ENCODE results near the gene F2RL3. TPM values are rescaled to one million over a fixed set of nuclear protein-coding genes. Genes with fewer than 3 reads are reported as not detected.

Gene F2RL3
- total RNA-seq, 6 experiments from 2014 or later, result not detected

GRCh38 chr19:16908759-16909158, 20.0 kb downstream of the F2RL3 start:
- Mint-ChIP-seq H3K4me1 (ENCODE audit: low read depth) (no peaks in the 10 kb centered on the region), H3K27me3 (ENCODE audit: insufficient read depth) (peaks cover 11% of the 10 kb centered on the region), H3K27ac (no peak overlapping the region), H3K4me3 (no peak overlapping the region), H3K36me3 (ENCODE audit: low read depth) (peaks cover 14% of the 10 kb centered on the region), H3K9me3 (peaks cover 23% of the 10 kb centered on the region)
- no peak for DNase-seq
- no peak for TF ChIP-seq CTCF (IDR thresholded peaks at IDR 0.05)

- H3K27me3 Mint-ChIP-seq (ENCODE audit: insufficient read depth), result peaks cover 13% of the 10 kb centered on the region
- no peak overlapping the region for H3K4me3 Mint-ChIP-seq
- H3K27ac Mint-ChIP-seq, result no peak overlapping the region
- no peak for DNase-seq
- no peak for TF ChIP-seq CTCF (IDR thresholded peaks at IDR 0.05)
- no peaks in the 10 kb centered on the region for H3K4me1 Mint-ChIP-seq (ENCODE audit: low read depth)
- peaks cover 30% of the 10 kb centered on the region for H3K9me3 Mint-ChIP-seq
- peaks cover 14% of the 10 kb centered on the region for H3K36me3 Mint-ChIP-seq (ENCODE audit: low read depth)
These were observed 22.2 kb downstream of the F2RL3 start for GRCh38 chr19:16911046-16911445.

- Mint-ChIP-seq H3K36me3 (ENCODE audit: low read depth) (peaks cover 14% of the 10 kb centered on the region), H3K27ac (no peak overlapping the region), H3K27me3 (ENCODE audit: insufficient read depth) (peaks cover 20% of the 10 kb centered on the region), H3K9me3 (peaks cover 30% of the 10 kb centered on the region), H3K4me1 (ENCODE audit: low read depth) (no peaks in the 10 kb centered on the region), H3K4me3 (no peak overlapping the region)
- DNase-seq, result no peak
- no peak for TF ChIP-seq CTCF (IDR thresholded peaks at IDR 0.05)
These were observed 24.0 kb downstream of the F2RL3 start for GRCh38 chr19:16912780-16913179.

GRCh38 chr19:16914421-16914820, 25.6 kb downstream of the F2RL3 start:
- no peak for TF ChIP-seq CTCF (IDR thresholded peaks at IDR 0.05)
- DNase-seq, result no peak
- H3K4me1 Mint-ChIP-seq (ENCODE audit: low read depth), result no peaks in the 10 kb centered on the region
- no peak overlapping the region for H3K27ac Mint-ChIP-seq
- peaks cover 34% of the 10 kb centered on the region for H3K9me3 Mint-ChIP-seq
- H3K4me3 Mint-ChIP-seq, result no peak overlapping the region
- peaks cover 28% of the 10 kb centered on the region for H3K27me3 Mint-ChIP-seq (ENCODE audit: insufficient read depth)
- H3K36me3 Mint-ChIP-seq (ENCODE audit: low read depth), result peaks cover 18% of the 10 kb centered on the region

- peaks cover 34% of the 10 kb centered on the region for H3K9me3 Mint-ChIP-seq
- no peaks in the 10 kb centered on the region for H3K4me1 Mint-ChIP-seq (ENCODE audit: low read depth)
- H3K36me3 Mint-ChIP-seq (ENCODE audit: low read depth), result peaks cover 18% of the 10 kb centered on the region
- DNase-seq, result no peak
- H3K4me3 Mint-ChIP-seq, result no peak overlapping the region
- H3K27ac Mint-ChIP-seq, result no peak overlapping the region
- TF ChIP-seq CTCF (IDR thresholded peaks at IDR 0.05), result no peak
- H3K27me3 Mint-ChIP-seq (ENCODE audit: insufficient read depth), result peaks cover 29% of the 10 kb centered on the region
These were observed 26.3 kb downstream of the F2RL3 start for GRCh38 chr19:16915135-16915534.

- H3K9me3 Mint-ChIP-seq, result peaks cover 34% of the 10 kb centered on the region
- peaks cover 29% of the 10 kb centered on the region for H3K27me3 Mint-ChIP-seq (ENCODE audit: insufficient read depth)
- H3K27ac Mint-ChIP-seq, result no peak overlapping the region
These were observed 26.9 kb downstream of the F2RL3 start for GRCh38 chr19:16915734-16916133.

More at GRCh38 chr19:16915734-16916133, 26.9 kb downstream of the F2RL3 start:
- no peaks in the 10 kb centered on the region for H3K4me1 Mint-ChIP-seq (ENCODE audit: low read depth)
- H3K36me3 Mint-ChIP-seq (ENCODE audit: low read depth), result peaks cover 18% of the 10 kb centered on the region
- DNase-seq, result no peak
- no peak for TF ChIP-seq CTCF (IDR thresholded peaks at IDR 0.05)
- no peak overlapping the region for H3K4me3 Mint-ChIP-seq

Measured in HFFc6 (cell line).